H1 (cell line): Measurements from ENCODE around the gene ZNF362.

Experiments used
- BACH1 ChIP-seq: IDR thresholded peaks from 2 replicates; pipeline ENCODE4 v1.6.1; 2012; ENCODE audit warnings: low read length, improper control_type of control experiment
- CBX5 ChIP-seq: fragments of 300-800, 300-1000 bp; sonication (generic); IDR thresholded peaks from 2 replicates; pipeline ENCODE4 v1.7.1; 2016; ENCODE audit warnings: antibody characterized with exemption, low read length, low read depth
- CBX8 ChIP-seq: fragments of 300-800, 300-1000 bp; sonication (generic); IDR thresholded peaks from 2 replicates; pipeline ENCODE4 v1.7.1; 2016; ENCODE audit warnings: low read depth, low read length, borderline replicate concordance
- CEBPB ChIP-seq: IDR thresholded peaks from 2 replicates; pipeline ENCODE4 v1.6.1; 2012; ENCODE audit warnings: low read depth, low read length
- CHD1 ChIP-seq: IDR thresholded peaks from 2 replicates; pipeline ENCODE4 v1.6.1; 2012; ENCODE audit warnings: low read depth, low read length, improper control_type of control experiment
- CTCF ChIP-seq, 3 experiments: IDR thresholded peaks; 1 replicate in 2 of 3; 2 replicates in 1 of 3; pipeline versions ENCODE4 v1.5.1 to v1.6.1; 2011; ENCODE audit warnings: low read length in 3 of 3, mild to moderate bottlenecking in 3 of 3, inconsistent platforms in 2 of 3, low read depth in 1 of 3, moderate library complexity in 1 of 3; ENCODE audit not compliant: insufficient read depth in 1 of 3; ENCODE audit errors: control extremely low read depth in 1 of 3
- EP300 ChIP-seq, 2 experiments: IDR thresholded peaks; 1 replicate in 1 of 2; 2 replicates in 1 of 2; pipeline ENCODE4 v1.6.1; 2011 to 2012; ENCODE audit warnings: low read depth in 2 of 2, low read length in 2 of 2, mild to moderate bottlenecking in 2 of 2, borderline replicate concordance in 1 of 2, inconsistent platforms in 1 of 2, moderate library complexity in 1 of 2
- GABPA ChIP-seq: IDR thresholded peaks from 2 replicates; pipeline ENCODE4 v1.6.1; 2011; ENCODE audit warnings: mild to moderate bottlenecking, low read length, moderate library complexity, borderline replicate concordance; ENCODE audit not compliant: insufficient read depth
- POLR2AphosphoS5 ChIP-seq: IDR thresholded peaks from 2 replicates; pipeline ENCODE4 v1.6.1; 2011; ENCODE audit warnings: low read depth, low read length
- RFX5 ChIP-seq: IDR thresholded peaks from 2 replicates; pipeline ENCODE4 v1.6.1; 2011; ENCODE audit warnings: low read depth, low read length, improper control_type of control experiment, borderline replicate concordance
- TBP ChIP-seq: IDR thresholded peaks from 2 replicates; pipeline ENCODE4 v1.6.1; 2011; ENCODE audit warnings: low read depth, low read length, improper control_type of control experiment
- TEAD4 ChIP-seq: IDR thresholded peaks from 2 replicates; pipeline ENCODE4 v1.6.1; 2012; ENCODE audit warnings: low read depth, low read length, inconsistent platforms, mixed read lengths
- TF ChIP-seq, protein P1 (sequence below): IDR thresholded peaks from 2 replicates; pipeline ENCODE4 v1.6.1; 2011; ENCODE audit warnings: low read length, improper control_type of control experiment
- TF ChIP-seq, protein P2 (sequence below): fragments of 300-600 bp; sonication (generic); IDR thresholded peaks from 2 replicates; pipeline ENCODE4 v1.7.1; 2012; ENCODE audit warnings: low read length, moderate library complexity, mild to moderate bottlenecking, inconsistent platforms; ENCODE audit not compliant: insufficient replicate concordance

DNA sequence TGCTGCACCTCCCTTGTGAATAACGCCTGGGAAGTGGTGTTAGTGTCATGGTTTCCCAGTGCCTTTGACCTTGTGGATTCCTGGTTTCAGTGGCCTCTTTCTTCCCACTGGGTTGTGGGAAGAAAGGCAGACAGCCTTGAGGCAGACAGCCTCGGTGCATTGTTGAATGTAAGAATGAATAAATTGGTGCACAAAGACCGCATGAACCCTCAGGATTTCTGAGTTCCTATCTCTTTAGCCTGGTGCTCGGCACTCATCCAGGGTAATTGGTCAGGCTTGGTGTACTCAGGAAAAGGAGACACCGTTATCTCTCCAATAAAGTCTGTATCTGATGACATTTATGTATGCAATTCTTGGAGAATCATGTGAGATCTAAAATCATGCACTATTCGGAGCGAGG lies 5.1 kb downstream of the ZNF362 start:
- TF ChIP-seq POLR2AphosphoS5: no peak
- no peak for TF ChIP-seq TEAD4
- no peak for TF ChIP-seq CEBPB
- TF ChIP-seq CTCF (IDR thresholded peaks at IDR 0.05; ENCODE audit: control extremely low read depth in 1 of 3, insufficient read depth in 1 of 3, low read depth in 1 of 3, low read length in 3 of 3): no peak
- no peak for TF ChIP-seq GABPA
- TF ChIP-seq BACH1: no peak
- TF ChIP-seq CBX5: no peak
- no peak for TF ChIP-seq RFX5
- no peak for TF ChIP-seq EP300 (IDR thresholded peaks at IDR 0.05; ENCODE audit: borderline replicate concordance in 1 of 2, low read depth in 2 of 2, low read length in 2 of 2)
- no peak for TF ChIP-seq TBP
- TF ChIP-seq CBX8: no peak
- TF ChIP-seq, protein P1, sequence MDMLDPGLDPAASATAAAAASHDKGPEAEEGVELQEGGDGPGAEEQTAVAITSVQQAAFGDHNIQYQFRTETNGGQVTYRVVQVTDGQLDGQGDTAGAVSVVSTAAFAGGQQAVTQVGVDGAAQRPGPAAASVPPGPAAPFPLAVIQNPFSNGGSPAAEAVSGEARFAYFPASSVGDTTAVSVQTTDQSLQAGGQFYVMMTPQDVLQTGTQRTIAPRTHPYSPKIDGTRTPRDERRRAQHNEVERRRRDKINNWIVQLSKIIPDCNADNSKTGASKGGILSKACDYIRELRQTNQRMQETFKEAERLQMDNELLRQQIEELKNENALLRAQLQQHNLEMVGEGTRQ: no peak
- TF ChIP-seq CHD1: no peak
- TF ChIP-seq, protein P2, sequence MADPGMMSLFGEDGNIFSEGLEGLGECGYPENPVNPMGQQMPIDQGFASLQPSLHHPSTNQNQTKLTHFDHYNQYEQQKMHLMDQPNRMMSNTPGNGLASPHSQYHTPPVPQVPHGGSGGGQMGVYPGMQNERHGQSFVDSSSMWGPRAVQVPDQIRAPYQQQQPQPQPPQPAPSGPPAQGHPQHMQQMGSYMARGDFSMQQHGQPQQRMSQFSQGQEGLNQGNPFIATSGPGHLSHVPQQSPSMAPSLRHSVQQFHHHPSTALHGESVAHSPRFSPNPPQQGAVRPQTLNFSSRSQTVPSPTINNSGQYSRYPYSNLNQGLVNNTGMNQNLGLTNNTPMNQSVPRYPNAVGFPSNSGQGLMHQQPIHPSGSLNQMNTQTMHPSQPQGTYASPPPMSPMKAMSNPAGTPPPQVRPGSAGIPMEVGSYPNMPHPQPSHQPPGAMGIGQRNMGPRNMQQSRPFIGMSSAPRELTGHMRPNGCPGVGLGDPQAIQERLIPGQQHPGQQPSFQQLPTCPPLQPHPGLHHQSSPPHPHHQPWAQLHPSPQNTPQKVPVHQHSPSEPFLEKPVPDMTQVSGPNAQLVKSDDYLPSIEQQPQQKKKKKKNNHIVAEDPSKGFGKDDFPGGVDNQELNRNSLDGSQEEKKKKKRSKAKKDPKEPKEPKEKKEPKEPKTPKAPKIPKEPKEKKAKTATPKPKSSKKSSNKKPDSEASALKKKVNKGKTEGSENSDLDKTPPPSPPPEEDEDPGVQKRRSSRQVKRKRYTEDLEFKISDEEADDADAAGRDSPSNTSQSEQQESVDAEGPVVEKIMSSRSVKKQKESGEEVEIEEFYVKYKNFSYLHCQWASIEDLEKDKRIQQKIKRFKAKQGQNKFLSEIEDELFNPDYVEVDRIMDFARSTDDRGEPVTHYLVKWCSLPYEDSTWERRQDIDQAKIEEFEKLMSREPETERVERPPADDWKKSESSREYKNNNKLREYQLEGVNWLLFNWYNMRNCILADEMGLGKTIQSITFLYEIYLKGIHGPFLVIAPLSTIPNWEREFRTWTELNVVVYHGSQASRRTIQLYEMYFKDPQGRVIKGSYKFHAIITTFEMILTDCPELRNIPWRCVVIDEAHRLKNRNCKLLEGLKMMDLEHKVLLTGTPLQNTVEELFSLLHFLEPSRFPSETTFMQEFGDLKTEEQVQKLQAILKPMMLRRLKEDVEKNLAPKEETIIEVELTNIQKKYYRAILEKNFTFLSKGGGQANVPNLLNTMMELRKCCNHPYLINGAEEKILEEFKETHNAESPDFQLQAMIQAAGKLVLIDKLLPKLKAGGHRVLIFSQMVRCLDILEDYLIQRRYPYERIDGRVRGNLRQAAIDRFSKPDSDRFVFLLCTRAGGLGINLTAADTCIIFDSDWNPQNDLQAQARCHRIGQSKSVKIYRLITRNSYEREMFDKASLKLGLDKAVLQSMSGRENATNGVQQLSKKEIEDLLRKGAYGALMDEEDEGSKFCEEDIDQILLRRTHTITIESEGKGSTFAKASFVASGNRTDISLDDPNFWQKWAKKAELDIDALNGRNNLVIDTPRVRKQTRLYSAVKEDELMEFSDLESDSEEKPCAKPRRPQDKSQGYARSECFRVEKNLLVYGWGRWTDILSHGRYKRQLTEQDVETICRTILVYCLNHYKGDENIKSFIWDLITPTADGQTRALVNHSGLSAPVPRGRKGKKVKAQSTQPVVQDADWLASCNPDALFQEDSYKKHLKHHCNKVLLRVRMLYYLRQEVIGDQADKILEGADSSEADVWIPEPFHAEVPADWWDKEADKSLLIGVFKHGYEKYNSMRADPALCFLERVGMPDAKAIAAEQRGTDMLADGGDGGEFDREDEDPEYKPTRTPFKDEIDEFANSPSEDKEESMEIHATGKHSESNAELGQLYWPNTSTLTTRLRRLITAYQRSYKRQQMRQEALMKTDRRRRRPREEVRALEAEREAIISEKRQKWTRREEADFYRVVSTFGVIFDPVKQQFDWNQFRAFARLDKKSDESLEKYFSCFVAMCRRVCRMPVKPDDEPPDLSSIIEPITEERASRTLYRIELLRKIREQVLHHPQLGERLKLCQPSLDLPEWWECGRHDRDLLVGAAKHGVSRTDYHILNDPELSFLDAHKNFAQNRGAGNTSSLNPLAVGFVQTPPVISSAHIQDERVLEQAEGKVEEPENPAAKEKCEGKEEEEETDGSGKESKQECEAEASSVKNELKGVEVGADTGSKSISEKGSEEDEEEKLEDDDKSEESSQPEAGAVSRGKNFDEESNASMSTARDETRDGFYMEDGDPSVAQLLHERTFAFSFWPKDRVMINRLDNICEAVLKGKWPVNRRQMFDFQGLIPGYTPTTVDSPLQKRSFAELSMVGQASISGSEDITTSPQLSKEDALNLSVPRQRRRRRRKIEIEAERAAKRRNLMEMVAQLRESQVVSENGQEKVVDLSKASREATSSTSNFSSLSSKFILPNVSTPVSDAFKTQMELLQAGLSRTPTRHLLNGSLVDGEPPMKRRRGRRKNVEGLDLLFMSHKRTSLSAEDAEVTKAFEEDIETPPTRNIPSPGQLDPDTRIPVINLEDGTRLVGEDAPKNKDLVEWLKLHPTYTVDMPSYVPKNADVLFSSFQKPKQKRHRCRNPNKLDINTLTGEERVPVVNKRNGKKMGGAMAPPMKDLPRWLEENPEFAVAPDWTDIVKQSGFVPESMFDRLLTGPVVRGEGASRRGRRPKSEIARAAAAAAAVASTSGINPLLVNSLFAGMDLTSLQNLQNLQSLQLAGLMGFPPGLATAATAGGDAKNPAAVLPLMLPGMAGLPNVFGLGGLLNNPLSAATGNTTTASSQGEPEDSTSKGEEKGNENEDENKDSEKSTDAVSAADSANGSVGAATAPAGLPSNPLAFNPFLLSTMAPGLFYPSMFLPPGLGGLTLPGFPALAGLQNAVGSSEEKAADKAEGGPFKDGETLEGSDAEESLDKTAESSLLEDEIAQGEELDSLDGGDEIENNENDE: no peak
